ENCODE data around the gene PPP1R3E. TPM values are rescaled to one million over a fixed set of nuclear protein-coding genes. Genes with fewer than 3 reads are reported as not detected.
A peak's percentile ranks its signal among the peaks of the same experiment; 100 is the strongest.

Gene PPP1R3E
- total and polyA plus RNA-seq, 7 donors, result 2.5 to 12.9 (median 7.9) TPM

- intact Hi-C loops (cut with DNase I), result no loop called here
Measured at GRCh38 chr14:23316300-23316699, 13.6 kb upstream of the PPP1R3E start.

GRCh38 chr14:23310546-23310945 is 7.9 kb upstream of the PPP1R3E start:
- no peak for DNase-seq
- no peak for TF ChIP-seq POLR2A (IDR thresholded peaks at IDR 0.05)
- TF ChIP-seq CTCF (IDR thresholded peaks at IDR 0.05), result no peak
- TF ChIP-seq EP300 (IDR thresholded peaks at IDR 0.05), result no peak
- no peak for TF ChIP-seq POLR2AphosphoS5 (IDR thresholded peaks at IDR 0.05)
- no peaks in the 10 kb centered on the region for H3K27me3 ChIP-seq
- no peak overlapping the region for H3K27ac ChIP-seq
- intact Hi-C loops (cut with DNase I), result no loop called here
- 89 to 93% methylated on average over 1 of the region's 1 CpG for WGBS, 2 donors
- peaks cover 0 to 35% (median 5%) of the 10 kb centered on the region in 4 donors for H3K36me3 ChIP-seq
- H3K9me3 ChIP-seq, result no peaks in the 10 kb centered on the region
- peaks cover 0 to 43% (median 40%) of the 10 kb centered on the region in 4 donors for H3K4me1 ChIP-seq
- no peak overlapping the region for H3K4me3 ChIP-seq

More at GRCh38 chr14:23316300-23316699, 13.6 kb upstream of the PPP1R3E start:
- TF ChIP-seq POLR2AphosphoS5 (IDR thresholded peaks at IDR 0.05) (no peak), EP300 (IDR thresholded peaks at IDR 0.05) (no peak), POLR2A (IDR thresholded peaks at IDR 0.05) (no peak), CTCF (IDR thresholded peaks at IDR 0.05) (no peak)
- Histone ChIP-seq H3K27me3 (no peaks in the 10 kb centered on the region), H3K36me3 (peaks cover 0 to 6% (median under 1%) of the 10 kb centered on the region in 4 donors), H3K27ac (no peak overlapping the region), H3K4me1 (peaks cover 0 to 6% (median 6%) of the 10 kb centered on the region in 4 donors), H3K4me3 (no peak overlapping the region), H3K9me3 (no peaks in the 10 kb centered on the region)
- no peak for DNase-seq
- 91 to 94% methylated on average over 5 of the region's 5 CpGs for WGBS, 2 donors

GRCh38 chr14:23308721-23309445 is 6.2 kb upstream of the PPP1R3E start:
- 76 to 86% methylated on average over 17 of the region's 17 CpGs for WGBS, 2 donors

More at GRCh38 chr14:23308721-23309445, 6.2 kb upstream of the PPP1R3E start:
- Histone ChIP-seq H3K4me3 (no peak overlapping the region), H3K27ac (peak overlapping the region in 1 of 4 donors; percentile 2), H3K36me3 (peaks cover 0 to 35% (median 5%) of the 10 kb centered on the region in 4 donors), H3K4me1 (peaks cover 0 to 46% (median 40%) of the 10 kb centered on the region in 4 donors), H3K27me3 (no peaks in the 10 kb centered on the region), H3K9me3 (no peaks in the 10 kb centered on the region)
- no peak for DNase-seq
- TF ChIP-seq CTCF (IDR thresholded peaks at IDR 0.05) (no peak), EP300 (IDR thresholded peaks at IDR 0.05) (no peak), POLR2AphosphoS5 (IDR thresholded peaks at IDR 0.05) (no peak), POLR2A (IDR thresholded peaks at IDR 0.05) (no peak)
- intact Hi-C loops (cut with DNase I), result loop anchor here (10.0 kb wide), 3 partner anchors 214 to 836 kb away; partner anchors contain the start of genes ACIN1, C14orf119, EMC9 and PRMT5
